PFSK-1 (cell line): Measurements from ENCODE around the gene SLC6A6.

ENCODE experiments used
- FOXP2 ChIP-seq: optimal IDR thresholded peaks from 2 replicates; pipeline ENCODE3; 2011; ENCODE audit warnings: borderline replicate concordance, control low read depth, inconsistent platforms; ENCODE audit not compliant: insufficient read depth; ENCODE audit errors: extremely low read length, extremely low read depth
- POLR2AphosphoS5 ChIP-seq: IDR thresholded peaks from 2 replicates; pipeline ENCODE4 v1.6.1; 2012; ENCODE audit warnings: low read depth, mild to moderate bottlenecking, control low read depth, low read length, moderate library complexity
- SIN3A ChIP-seq: IDR thresholded peaks from 2 replicates; pipeline ENCODE4 v1.6.1; 2012; ENCODE audit warnings: mild to moderate bottlenecking, low read length, moderate library complexity, borderline replicate concordance; ENCODE audit not compliant: insufficient read depth
- TAF1 ChIP-seq: IDR thresholded peaks from 2 replicates; pipeline ENCODE4 v1.6.1; 2012; ENCODE audit warnings: low read length, control low read depth, borderline replicate concordance; ENCODE audit not compliant: insufficient read depth
- TF ChIP-seq, protein P1 (sequence below), 2 experiments: IDR thresholded peaks; 2 replicates each; pipeline versions ENCODE4 v1.6.1 to v1.8.0; 2011 to 2012; ENCODE audit warnings: low read depth in 2 of 2, low read length in 2 of 2, control low read depth in 1 of 2, inconsistent platforms in 1 of 2, mild to moderate bottlenecking in 1 of 2, moderate library complexity in 1 of 2; ENCODE audit not compliant: insufficient read depth in 1 of 2

SLC6A6 gene

DNA sequence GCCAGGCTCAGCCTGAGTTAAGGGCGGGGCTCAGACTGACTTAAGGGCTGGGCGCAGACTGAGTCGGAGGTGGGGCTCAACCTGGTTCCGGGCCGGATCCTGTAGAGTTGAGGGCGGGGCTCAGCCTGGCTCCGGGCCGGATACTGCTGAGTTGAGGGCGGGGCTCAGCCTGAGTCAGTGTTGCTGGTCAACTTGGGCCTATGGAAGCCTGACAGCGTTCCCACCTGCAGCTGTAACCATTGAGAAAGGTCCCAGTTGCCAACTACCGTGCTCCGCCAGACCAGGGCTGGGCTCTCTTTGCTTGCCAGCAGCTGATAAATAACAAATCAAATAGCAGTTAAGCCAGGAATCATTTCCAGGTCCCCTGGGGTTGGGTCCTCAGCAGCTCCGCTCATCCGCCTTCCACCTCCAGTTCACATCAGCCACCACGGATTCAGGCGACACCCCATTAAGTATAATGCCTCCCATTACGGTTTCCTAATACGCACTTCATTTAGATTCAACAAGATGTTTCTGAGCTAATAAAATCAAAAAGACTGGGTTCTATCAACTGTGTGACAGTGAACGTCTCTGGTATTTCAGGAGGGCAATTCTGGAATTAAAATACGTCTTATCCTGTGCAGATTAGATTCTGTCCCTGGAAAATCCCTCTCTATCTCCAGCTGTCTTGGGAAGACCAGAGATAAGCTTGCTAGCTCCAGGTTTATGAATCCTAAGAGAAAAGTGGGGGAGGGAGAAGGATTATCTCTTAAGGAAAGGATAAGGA lies 130.5 kb downstream of the SLC6A6 start:
- TF ChIP-seq, protein P1, sequence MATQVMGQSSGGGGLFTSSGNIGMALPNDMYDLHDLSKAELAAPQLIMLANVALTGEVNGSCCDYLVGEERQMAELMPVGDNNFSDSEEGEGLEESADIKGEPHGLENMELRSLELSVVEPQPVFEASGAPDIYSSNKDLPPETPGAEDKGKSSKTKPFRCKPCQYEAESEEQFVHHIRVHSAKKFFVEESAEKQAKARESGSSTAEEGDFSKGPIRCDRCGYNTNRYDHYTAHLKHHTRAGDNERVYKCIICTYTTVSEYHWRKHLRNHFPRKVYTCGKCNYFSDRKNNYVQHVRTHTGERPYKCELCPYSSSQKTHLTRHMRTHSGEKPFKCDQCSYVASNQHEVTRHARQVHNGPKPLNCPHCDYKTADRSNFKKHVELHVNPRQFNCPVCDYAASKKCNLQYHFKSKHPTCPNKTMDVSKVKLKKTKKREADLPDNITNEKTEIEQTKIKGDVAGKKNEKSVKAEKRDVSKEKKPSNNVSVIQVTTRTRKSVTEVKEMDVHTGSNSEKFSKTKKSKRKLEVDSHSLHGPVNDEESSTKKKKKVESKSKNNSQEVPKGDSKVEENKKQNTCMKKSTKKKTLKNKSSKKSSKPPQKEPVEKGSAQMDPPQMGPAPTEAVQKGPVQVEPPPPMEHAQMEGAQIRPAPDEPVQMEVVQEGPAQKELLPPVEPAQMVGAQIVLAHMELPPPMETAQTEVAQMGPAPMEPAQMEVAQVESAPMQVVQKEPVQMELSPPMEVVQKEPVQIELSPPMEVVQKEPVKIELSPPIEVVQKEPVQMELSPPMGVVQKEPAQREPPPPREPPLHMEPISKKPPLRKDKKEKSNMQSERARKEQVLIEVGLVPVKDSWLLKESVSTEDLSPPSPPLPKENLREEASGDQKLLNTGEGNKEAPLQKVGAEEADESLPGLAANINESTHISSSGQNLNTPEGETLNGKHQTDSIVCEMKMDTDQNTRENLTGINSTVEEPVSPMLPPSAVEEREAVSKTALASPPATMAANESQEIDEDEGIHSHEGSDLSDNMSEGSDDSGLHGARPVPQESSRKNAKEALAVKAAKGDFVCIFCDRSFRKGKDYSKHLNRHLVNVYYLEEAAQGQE (IDR thresholded peaks at IDR 0.05; ENCODE audit: insufficient read depth in 1 of 2, low read depth in 2 of 2, low read length in 2 of 2), result no peak
- TF ChIP-seq POLR2AphosphoS5 (no peak), FOXP2 (peak; percentile 49)

DNA sequence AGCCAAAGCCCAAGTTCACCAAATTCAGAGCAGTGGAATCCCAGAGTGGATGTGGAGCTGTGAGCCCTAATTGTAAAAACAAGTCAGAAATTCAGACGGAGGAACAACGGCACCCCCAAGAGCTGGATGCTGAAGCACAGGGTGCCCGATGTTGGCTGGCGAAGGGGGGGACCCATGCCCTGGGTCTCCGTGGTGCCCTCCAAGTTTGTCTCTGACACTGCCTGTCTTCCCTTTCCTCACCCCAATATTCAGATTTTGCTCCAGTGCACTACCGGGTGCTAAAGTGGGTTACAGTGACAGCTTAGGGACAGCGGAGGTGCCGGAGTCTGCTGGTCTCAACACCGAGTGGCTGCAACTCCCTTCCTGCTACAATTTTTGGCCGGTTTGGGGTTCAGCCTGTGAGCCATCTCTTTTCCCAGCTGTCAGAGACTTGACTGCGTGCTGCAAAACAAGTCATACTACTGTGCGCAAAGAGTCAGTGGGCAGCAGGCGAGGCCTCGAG lies 131.1 kb downstream of the SLC6A6 start:
- TF ChIP-seq, protein P1 (IDR thresholded peaks at IDR 0.05; ENCODE audit: insufficient read depth in 1 of 2, low read depth in 2 of 2, low read length in 2 of 2), result no peak
- TF ChIP-seq POLR2AphosphoS5 (no peak), SIN3A (no peak), FOXP2 (no peak), TAF1 (no peak)

DNA sequence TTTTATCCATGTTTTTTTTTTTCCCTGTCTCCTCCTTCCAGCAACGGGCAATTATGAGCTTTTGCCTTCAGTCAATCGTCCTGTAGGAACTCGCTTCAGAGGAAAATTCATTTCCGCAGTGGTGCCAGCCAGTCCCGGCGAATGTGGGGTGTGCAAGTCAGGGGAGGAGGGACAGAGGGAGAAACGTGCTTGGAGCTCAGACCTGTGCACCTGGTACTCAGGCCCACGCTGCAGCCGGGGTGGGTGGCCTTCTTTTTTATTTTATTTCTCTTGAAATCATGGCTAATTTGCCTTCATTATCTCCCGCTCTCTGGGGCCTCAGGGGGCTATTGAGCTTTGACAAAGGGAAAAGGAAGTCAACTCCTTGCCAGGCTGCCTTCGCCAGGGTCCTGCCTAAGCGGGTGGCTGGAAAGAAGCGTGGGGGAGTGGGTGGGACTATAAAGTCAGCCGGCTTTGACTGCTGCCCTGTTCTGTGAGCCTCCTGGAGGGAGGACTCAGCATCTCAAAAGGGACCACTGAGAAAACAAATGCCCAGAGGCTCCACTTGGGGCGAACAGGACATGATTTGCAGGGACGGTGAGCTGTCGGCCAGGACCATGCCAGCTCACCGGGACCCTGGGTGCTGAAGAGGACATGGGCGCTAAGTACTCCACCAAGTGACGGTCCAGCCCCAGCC lies 132.2 kb downstream of the SLC6A6 start:
- TF ChIP-seq TAF1, result no peak

DNA sequence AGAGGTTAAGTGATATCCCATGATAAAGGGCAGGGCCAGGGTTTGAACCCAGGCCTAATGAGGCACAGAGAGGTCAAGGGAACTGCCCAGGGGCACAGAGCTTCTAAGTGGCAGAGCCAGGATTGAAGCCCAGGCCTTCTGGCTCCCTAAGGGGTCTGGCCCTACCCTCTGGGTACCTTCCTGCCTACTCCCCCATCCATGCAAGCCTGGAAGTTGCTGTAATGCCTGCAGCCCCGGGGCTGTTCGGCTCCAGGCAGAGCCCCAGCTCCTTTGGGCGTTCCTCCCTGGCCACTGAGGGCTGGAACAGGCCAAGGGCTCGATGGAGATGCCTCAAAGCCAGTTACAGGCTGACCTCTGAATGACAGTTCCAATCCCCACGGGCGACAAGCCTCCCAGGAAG lies 133.2 kb downstream of the SLC6A6 start:
- TF ChIP-seq SIN3A (no peak), FOXP2 (no peak), POLR2AphosphoS5 (no peak), TAF1 (no peak)
- TF ChIP-seq, protein P1 (IDR thresholded peaks at IDR 0.05; ENCODE audit: insufficient read depth in 1 of 2, low read depth in 2 of 2, low read length in 2 of 2), result no peak

DNA sequence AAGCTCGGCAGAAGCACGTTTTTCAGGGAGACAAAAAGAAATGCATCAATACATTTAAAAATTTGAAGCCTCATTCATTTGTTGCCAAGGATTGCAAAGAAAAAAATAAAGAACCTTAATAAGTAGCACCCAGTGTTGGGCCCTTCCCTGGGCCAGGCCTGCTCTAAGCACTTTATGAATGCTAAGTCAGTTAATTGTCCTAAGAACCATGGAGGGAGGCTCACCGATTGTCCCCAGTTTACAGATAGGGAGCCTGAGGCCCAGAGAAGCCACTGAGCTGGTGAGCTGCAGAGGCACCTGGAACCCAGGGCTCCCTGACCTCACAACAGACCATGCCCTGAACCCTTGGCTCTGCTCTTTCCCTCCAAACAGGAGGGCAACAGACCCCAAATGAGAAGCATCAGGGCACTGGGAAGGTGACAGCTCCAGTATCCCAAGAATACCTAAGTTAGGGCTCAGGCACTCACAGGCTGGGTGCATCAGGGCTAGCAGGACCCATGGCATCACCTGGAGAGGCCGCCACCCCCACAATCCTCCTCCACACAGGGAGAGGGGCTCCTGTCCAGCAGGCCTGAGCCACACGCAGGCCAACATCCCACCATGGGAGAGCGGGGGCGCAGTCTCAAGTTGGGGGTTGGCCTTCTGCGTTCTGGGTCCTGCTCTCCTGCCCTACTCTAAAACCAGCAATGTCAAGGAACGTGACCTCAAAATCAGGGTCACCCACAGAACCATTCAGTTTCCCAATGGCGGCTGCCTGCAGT lies 133.8 kb downstream of the SLC6A6 start:
- TF ChIP-seq, protein P1 (IDR thresholded peaks at IDR 0.05; ENCODE audit: insufficient read depth in 1 of 2, low read depth in 2 of 2, low read length in 2 of 2), result no peak
- TF ChIP-seq POLR2AphosphoS5 (no peak), TAF1 (no peak), FOXP2 (no peak), SIN3A (no peak)
